Brain microvascular endothelial cell (primary cell): Measurements from ENCODE around the gene GNAZ.

Source experiments
- DNase-seq: peaks from one replicate; pipeline ENCODE4 v3.0.0-alpha.2; 2020
- H3K27ac ChIP-seq: fragments of 250-450 bp; sonication (Bioruptor Pico); 2 replicates; pipeline ENCODE4 v1.5.1; 2020; ENCODE audit warnings: mild to moderate bottlenecking, moderate library complexity
- H3K27me3 ChIP-seq: fragments of 250-450 bp; sonication (Bioruptor Pico); replicated peaks from 2 replicates; pipeline ENCODE4 v1.5.1; 2020; ENCODE audit warnings: mild to moderate bottlenecking
- H3K36me3 ChIP-seq: fragments of 250-450 bp; sonication (Bioruptor Pico); replicated peaks from 2 replicates; pipeline ENCODE4 v1.5.1; 2020; ENCODE audit warnings: mild to moderate bottlenecking
- H3K4me3 ChIP-seq: 2 replicates; pipeline ENCODE4 v1.5.1; 2011; ENCODE audit warnings: low read depth, mild to moderate bottlenecking, control low read depth, low read length, moderate library complexity
- CTCF ChIP-seq: IDR thresholded peaks from 2 replicates; pipeline ENCODE4 v1.5.1; 2011; ENCODE audit warnings: low read depth, mild to moderate bottlenecking, moderate library complexity, low read length, control low read depth, inconsistent platforms; ENCODE audit errors: missing control alignments
- in situ Hi-C: cut with HindIII; loops from 2 replicates; pipeline ENCODE4 v1.10.0; 2017; ENCODE audit warnings: low sequenced_read_pairs, low pct_ligation_motif_present

GNAZ gene

GRCh38 chr22:23078462-23078787 lies 8.1 kb downstream of the GNAZ start:
- no peak overlapping the region for H3K27ac ChIP-seq
- no peak for TF ChIP-seq CTCF
- in situ Hi-C loops = no loop called here

GRCh38 chr22:23079240-23079768 lies 9.0 kb downstream of the GNAZ start:
- TF ChIP-seq CTCF = no peak
- no peaks in the 10 kb centered on the region for H3K36me3 ChIP-seq
- no peak overlapping the region for H3K4me3 ChIP-seq
- peaks cover 15% of the 10 kb centered on the region for H3K27me3 ChIP-seq
- in situ Hi-C loops = no loop called here
- DNase-seq = no peak
- H3K27ac ChIP-seq = no peak overlapping the region

More at GRCh38 chr22:23078462-23078787, 8.1 kb downstream of the GNAZ start:
- Histone ChIP-seq H3K27me3 (peaks cover 18% of the 10 kb centered on the region), H3K4me3 (no peak overlapping the region), H3K36me3 (no peaks in the 10 kb centered on the region)
- no peak for DNase-seq

- no peak overlapping the region for H3K4me3 ChIP-seq
- no peak for DNase-seq
- no peak overlapping the region for H3K27ac ChIP-seq
- in situ Hi-C loops = no loop called here
- H3K36me3 ChIP-seq = no peaks in the 10 kb centered on the region
- no peak for TF ChIP-seq CTCF
- H3K27me3 ChIP-seq = peaks cover 16% of the 10 kb centered on the region
Measured at GRCh38 chr22:23079814-23080521, 9.6 kb downstream of the GNAZ start.

- no peak for TF ChIP-seq CTCF
- H3K27ac ChIP-seq = no peak overlapping the region
- no peaks in the 10 kb centered on the region for H3K36me3 ChIP-seq
- peaks cover 18% of the 10 kb centered on the region for H3K27me3 ChIP-seq
- no peak for DNase-seq
- H3K4me3 ChIP-seq = no peak overlapping the region
- in situ Hi-C loops = no loop called here
Measured at GRCh38 chr22:23080613-23081290, 10.4 kb downstream of the GNAZ start.

- no peak for DNase-seq
- H3K36me3 ChIP-seq = no peaks in the 10 kb centered on the region
- in situ Hi-C loops = no loop called here
- H3K27me3 ChIP-seq = peaks cover 21% of the 10 kb centered on the region
- TF ChIP-seq CTCF = no peak
- H3K27ac ChIP-seq = no peak overlapping the region
- no peak overlapping the region for H3K4me3 ChIP-seq
Measured at GRCh38 chr22:23082534-23083314, 12.4 kb downstream of the GNAZ start.
